GM23338 (cell line): ENCODE data around the gene STPG1. TPM values are rescaled to one million over a fixed set of nuclear protein-coding genes. Genes with fewer than 3 reads are reported as not detected.

Experiments
- ATAC-seq: fragments of 200-7000 bp; cut with Tn5 transposase; 3 replicates; pipeline ENCODE4 v1.9.1; 2020
- DNase-seq: peaks from one replicate; pipeline ENCODE4 v3.0.0-alpha.2; 2015; ENCODE audit warnings: low spot score
- H2AFZ ChIP-seq: fragments of 200-600 bp; sonication (generic); 2 replicates; pipeline ENCODE4 v1.8.0; 2016; ENCODE audit warnings: antibody characterized with exemption, mild to moderate bottlenecking, moderate library complexity
- H3F3A ChIP-seq: fragments of 200-600 bp; sonication (generic); replicated peaks from 2 replicates; pipeline ENCODE4 v1.8.0; 2017; ENCODE audit warnings: antibody characterized with exemption, mixed run types, low read depth
- H3K27ac ChIP-seq: fragments of 200-600 bp; sonication (generic); 2 replicates; pipeline ENCODE4 v1.6.1; 2016; ENCODE audit warnings: low read depth
- H3K27me3 ChIP-seq: fragments of 200-600 bp; sonication (generic); 2 replicates; pipeline ENCODE4 v1.8.0; 2016; ENCODE audit warnings: mild to moderate bottlenecking, mixed run types, moderate library complexity; ENCODE audit not compliant: insufficient read depth
- H3K36me3 ChIP-seq: fragments of 200-600 bp; sonication (generic); 2 replicates; pipeline ENCODE4 v1.8.0; 2016; ENCODE audit warnings: mild to moderate bottlenecking; ENCODE audit not compliant: insufficient read depth
- H3K4me1 ChIP-seq: fragments of 200-600 bp; sonication (generic); 2 replicates; pipeline ENCODE4 v1.8.0; 2016; ENCODE audit warnings: mild to moderate bottlenecking, moderate library complexity; ENCODE audit not compliant: insufficient read depth
- H3K4me2 ChIP-seq: fragments of 200-600 bp; sonication (generic); 2 replicates; pipeline ENCODE4 v1.7.1; 2017; ENCODE audit warnings: mixed run types
- H3K4me3 ChIP-seq: fragments of 200-600 bp; sonication (generic); 2 replicates; pipeline ENCODE4 v1.6.1; 2016; ENCODE audit warnings: mixed run types
- H3K79me2 ChIP-seq: fragments of 200-600 bp; sonication (generic); replicated peaks from 2 replicates; pipeline ENCODE4 v1.8.0; 2017; ENCODE audit warnings: mild to moderate bottlenecking; ENCODE audit not compliant: insufficient read depth
- H3K9me2 ChIP-seq: fragments of 200-600 bp; sonication (generic); 2 replicates; pipeline ENCODE4 v1.8.0; 2017; ENCODE audit not compliant: insufficient read depth
- H4K20me1 ChIP-seq: fragments of 200-600 bp; sonication (generic); replicated peaks from 2 replicates; pipeline ENCODE4 v1.8.0; 2017; ENCODE audit warnings: mild to moderate bottlenecking; ENCODE audit not compliant: insufficient read depth
- H3K27ac Mint-ChIP-seq: 2 replicates; pipeline ENCODE4 v1.8.0; 2020; ENCODE audit warnings: inconsistent platforms, mild to moderate bottlenecking, moderate library complexity, mixed read lengths
- H3K27me3 Mint-ChIP-seq: 3 replicates; pipeline ENCODE4 v1.8.0; 2022; ENCODE audit warnings: low read depth, mild to moderate bottlenecking, moderate library complexity, mixed read lengths, inconsistent platforms; ENCODE audit not compliant: insufficient read depth, poor library complexity
- H3K36me3 Mint-ChIP-seq: 3 replicates; pipeline ENCODE4 v1.8.0; 2021; ENCODE audit warnings: low read depth, mild to moderate bottlenecking, inconsistent platforms, moderate library complexity, mixed read lengths
- H3K4me1 Mint-ChIP-seq: 3 replicates; pipeline ENCODE4 v1.8.0; 2020; ENCODE audit warnings: mild to moderate bottlenecking, inconsistent platforms, mixed read lengths
- H3K4me3 Mint-ChIP-seq: 3 replicates; pipeline ENCODE4 v1.8.0; 2021; ENCODE audit warnings: moderate library complexity, mild to moderate bottlenecking, inconsistent platforms, mixed read lengths
- H3K9me3 Mint-ChIP-seq: 3 replicates; pipeline ENCODE4 v1.8.0; 2020; ENCODE audit warnings: moderate library complexity, mild to moderate bottlenecking, inconsistent platforms, mixed read lengths
- EZH2phosphoT487 ChIP-seq: fragments of 200-600 bp; sonication (generic); IDR thresholded peaks from one replicate; pipeline ENCODE4 v1.8.1; 2018; ENCODE audit warnings: antibody characterized with exemption; ENCODE audit not compliant: unreplicated experiment
- JUNB ChIP-seq: IDR thresholded peaks from one replicate; pipeline ENCODE4 v1.6.1; 2016; ENCODE audit warnings: antibody characterized with exemption; ENCODE audit not compliant: unreplicated experiment
- STAT1 ChIP-seq: IDR thresholded peaks from one replicate; pipeline ENCODE4 v1.6.1; 2016; ENCODE audit warnings: antibody characterized with exemption; ENCODE audit not compliant: unreplicated experiment
- ZNF114 ChIP-seq: fragments of 250-450 bp; sonication (Bioruptor Pico); IDR thresholded peaks from 2 replicates; pipeline ENCODE4 v1.5.0; 2020; ENCODE audit warnings: mild to moderate bottlenecking, moderate library complexity
- polyA plus RNA-seq: library from polyadenylated mRNA; unstranded; fragments of >200 nt; fragmentation: Nextera tagmentation; extraction: Ambion mirVana; gene quantifications from 2 replicates; pipeline ENCODE4 v1.2.1, GENCODE V29; 2016
- total RNA-seq: library from RNA; depleted of rRNA; stranded (reverse); fragments of >200 nt; shearing (Covaris generic); gene quantifications from 2 replicates; pipeline ENCODE4 v1.2.3, GENCODE V29; 2014
- TF ChIP-seq, protein P1 (sequence below): fragments of 250-450 bp; sonication (Bioruptor Pico); IDR thresholded peaks from 2 replicates; pipeline ENCODE4 v1.5.0; 2020; ENCODE audit warnings: mild to moderate bottlenecking, moderate library complexity
- TF ChIP-seq, protein P2 (sequence below): IDR thresholded peaks from one replicate; pipeline ENCODE4 v1.6.1; 2018; ENCODE audit warnings: antibody characterized with exemption; ENCODE audit not compliant: unreplicated experiment

The STPG1 gene
- total and polyA plus RNA-seq, 2 experiments from 2014 or later = 8.2 to 11.4 TPM

DNA sequence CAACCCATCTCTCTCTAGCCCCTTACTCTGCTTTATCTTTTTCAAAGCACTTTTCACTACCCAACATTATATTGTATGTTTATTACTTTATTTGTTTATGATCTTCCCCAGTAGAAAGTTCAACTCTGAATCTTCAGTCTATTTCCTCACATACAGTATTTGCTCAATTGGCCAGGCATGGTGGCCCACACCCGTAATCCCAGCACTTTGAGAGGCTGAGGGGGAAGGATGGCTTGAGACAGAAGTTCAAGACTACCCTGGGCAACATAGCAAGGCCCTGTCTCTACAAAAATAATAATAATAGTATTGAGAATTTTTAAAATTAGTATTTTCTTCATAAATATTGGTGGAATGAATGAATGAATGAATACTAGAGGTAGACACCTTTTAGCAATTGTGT is 1.2 kb downstream of the STPG1 start (continued):
- TF ChIP-seq, protein P1, sequence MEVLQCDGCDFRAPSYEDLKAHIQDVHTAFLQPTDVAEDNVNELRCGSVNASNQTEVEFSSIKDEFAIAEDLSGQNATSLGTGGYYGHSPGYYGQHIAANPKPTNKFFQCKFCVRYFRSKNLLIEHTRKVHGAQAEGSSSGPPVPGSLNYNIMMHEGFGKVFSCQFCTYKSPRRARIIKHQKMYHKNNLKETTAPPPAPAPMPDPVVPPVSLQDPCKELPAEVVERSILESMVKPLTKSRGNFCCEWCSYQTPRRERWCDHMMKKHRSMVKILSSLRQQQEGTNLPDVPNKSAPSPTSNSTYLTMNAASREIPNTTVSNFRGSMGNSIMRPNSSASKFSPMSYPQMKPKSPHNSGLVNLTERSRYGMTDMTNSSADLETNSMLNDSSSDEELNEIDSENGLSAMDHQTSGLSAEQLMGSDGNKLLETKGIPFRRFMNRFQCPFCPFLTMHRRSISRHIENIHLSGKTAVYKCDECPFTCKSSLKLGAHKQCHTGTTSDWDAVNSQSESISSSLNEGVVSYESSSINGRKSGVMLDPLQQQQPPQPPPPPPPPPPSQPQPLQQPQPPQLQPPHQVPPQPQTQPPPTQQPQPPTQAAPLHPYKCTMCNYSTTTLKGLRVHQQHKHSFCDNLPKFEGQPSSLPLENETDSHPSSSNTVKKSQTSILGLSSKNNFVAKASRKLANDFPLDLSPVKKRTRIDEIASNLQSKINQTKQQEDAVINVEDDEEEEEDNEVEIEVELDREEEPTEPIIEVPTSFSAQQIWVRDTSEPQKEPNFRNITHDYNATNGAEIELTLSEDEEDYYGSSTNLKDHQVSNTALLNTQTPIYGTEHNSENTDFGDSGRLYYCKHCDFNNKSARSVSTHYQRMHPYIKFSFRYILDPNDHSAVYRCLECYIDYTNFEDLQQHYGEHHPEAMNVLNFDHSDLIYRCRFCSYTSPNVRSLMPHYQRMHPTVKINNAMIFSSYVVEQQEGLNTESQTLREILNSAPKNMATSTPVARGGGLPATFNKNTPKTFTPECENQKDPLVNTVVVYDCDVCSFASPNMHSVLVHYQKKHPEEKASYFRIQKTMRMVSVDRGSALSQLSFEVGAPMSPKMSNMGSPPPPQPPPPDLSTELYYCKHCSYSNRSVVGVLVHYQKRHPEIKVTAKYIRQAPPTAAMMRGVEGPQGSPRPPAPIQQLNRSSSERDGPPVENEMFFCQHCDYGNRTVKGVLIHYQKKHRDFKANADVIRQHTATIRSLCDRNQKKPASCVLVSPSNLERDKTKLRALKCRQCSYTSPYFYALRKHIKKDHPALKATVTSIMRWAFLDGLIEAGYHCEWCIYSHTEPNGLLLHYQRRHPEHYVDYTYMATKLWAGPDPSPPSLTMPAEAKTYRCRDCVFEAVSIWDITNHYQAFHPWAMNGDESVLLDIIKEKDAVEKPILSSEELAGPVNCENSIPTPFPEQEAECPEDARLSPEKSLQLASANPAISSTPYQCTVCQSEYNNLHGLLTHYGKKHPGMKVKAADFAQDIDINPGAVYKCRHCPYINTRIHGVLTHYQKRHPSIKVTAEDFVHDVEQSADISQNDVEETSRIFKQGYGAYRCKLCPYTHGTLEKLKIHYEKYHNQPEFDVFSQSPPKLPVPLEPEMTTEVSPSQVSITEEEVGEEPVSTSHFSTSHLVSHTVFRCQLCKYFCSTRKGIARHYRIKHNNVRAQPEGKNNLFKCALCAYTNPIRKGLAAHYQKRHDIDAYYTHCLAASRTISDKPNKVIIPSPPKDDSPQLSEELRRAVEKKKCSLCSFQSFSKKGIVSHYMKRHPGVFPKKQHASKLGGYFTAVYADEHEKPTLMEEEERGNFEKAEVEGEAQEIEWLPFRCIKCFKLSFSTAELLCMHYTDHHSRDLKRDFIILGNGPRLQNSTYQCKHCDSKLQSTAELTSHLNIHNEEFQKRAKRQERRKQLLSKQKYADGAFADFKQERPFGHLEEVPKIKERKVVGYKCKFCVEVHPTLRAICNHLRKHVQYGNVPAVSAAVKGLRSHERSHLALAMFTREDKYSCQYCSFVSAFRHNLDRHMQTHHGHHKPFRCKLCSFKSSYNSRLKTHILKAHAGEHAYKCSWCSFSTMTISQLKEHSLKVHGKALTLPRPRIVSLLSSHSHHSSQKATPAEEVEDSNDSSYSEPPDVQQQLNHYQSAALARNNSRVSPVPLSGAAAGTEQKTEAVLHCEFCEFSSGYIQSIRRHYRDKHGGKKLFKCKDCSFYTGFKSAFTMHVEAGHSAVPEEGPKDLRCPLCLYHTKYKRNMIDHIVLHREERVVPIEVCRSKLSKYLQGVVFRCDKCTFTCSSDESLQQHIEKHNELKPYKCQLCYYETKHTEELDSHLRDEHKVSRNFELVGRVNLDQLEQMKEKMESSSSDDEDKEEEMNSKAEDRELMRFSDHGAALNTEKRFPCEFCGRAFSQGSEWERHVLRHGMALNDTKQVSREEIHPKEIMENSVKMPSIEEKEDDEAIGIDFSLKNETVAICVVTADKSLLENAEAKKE (CRISPR knock-in tag) = no peak
- no peak for TF ChIP-seq JUNB

GRCh38 chr1:24411963-24412362 is 1.6 kb downstream of the STPG1 start:
- Histone ChIP-seq H3K27ac (no peak overlapping the region), H3K4me1 (peaks cover 13% of the 10 kb centered on the region), H3K4me2 (no peak overlapping the region), H3K27me3 (no peaks in the 10 kb centered on the region), H3K36me3 (no peaks in the 10 kb centered on the region), H3F3A (peaks cover 6% of the 10 kb centered on the region), H3K4me3 (no peak overlapping the region), H3K9me2 (no peaks in the 10 kb centered on the region), H2AFZ (no peak overlapping the region), H4K20me1 (no peaks in the 10 kb centered on the region), H3K79me2 (peaks cover 13% of the 10 kb centered on the region)
- no peak overlapping the region for H3K27ac Mint-ChIP-seq
- H3K36me3 Mint-ChIP-seq = no peaks in the 10 kb centered on the region; the same call in 2 of the 3 replicates
- peaks cover 18% of the 10 kb centered on the region for H3K4me1 Mint-ChIP-seq
- H3K9me3 Mint-ChIP-seq = no peaks in the 10 kb centered on the region
- no peak overlapping the region for H3K4me3 Mint-ChIP-seq
- ATAC-seq (no peak), DNase-seq (no peak)
- peaks cover 6% of the 10 kb centered on the region for H3K27me3 Mint-ChIP-seq
- TF ChIP-seq ZNF114 (CRISPR knock-in tag) (no peak), EZH2phosphoT487 (no peak), STAT1 (no peak), JUNB (no peak)
- TF ChIP-seq, protein P2, sequence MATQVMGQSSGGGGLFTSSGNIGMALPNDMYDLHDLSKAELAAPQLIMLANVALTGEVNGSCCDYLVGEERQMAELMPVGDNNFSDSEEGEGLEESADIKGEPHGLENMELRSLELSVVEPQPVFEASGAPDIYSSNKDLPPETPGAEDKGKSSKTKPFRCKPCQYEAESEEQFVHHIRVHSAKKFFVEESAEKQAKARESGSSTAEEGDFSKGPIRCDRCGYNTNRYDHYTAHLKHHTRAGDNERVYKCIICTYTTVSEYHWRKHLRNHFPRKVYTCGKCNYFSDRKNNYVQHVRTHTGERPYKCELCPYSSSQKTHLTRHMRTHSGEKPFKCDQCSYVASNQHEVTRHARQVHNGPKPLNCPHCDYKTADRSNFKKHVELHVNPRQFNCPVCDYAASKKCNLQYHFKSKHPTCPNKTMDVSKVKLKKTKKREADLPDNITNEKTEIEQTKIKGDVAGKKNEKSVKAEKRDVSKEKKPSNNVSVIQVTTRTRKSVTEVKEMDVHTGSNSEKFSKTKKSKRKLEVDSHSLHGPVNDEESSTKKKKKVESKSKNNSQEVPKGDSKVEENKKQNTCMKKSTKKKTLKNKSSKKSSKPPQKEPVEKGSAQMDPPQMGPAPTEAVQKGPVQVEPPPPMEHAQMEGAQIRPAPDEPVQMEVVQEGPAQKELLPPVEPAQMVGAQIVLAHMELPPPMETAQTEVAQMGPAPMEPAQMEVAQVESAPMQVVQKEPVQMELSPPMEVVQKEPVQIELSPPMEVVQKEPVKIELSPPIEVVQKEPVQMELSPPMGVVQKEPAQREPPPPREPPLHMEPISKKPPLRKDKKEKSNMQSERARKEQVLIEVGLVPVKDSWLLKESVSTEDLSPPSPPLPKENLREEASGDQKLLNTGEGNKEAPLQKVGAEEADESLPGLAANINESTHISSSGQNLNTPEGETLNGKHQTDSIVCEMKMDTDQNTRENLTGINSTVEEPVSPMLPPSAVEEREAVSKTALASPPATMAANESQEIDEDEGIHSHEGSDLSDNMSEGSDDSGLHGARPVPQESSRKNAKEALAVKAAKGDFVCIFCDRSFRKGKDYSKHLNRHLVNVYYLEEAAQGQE = no peak
